H1 (cell line): Measurements from ENCODE around the gene LCNL1. TPM values are rescaled to one million over a fixed set of nuclear protein-coding genes. Genes with fewer than 3 reads are reported as not detected.

Experiments used
- CTCF ChIA-PET: fragments of 300-600 bp; sonication (Branson Sonifier 250); formaldehyde crosslinking; loops from one replicate; lab custom pipeline; 2021; ENCODE audit not compliant: partially characterized antibody; lab: Charles Lee
- POLR2A ChIA-PET: fragments of 300-600 bp; sonication (Branson Sonifier 250); formaldehyde crosslinking; loops from one replicate; lab custom pipeline; 2021; ENCODE audit warnings: inconsistent platforms; ENCODE audit not compliant: partially characterized antibody; lab: Charles Lee
- DNase-seq, 2 experiments: peaks; one replicate each; pipeline versions ENCODE4 v3.0.0 to v3.0.0-alpha.2; 2010 to 2022; ENCODE audit warnings: low spot score in 2 of 2, low read depth in 1 of 2, mixed read lengths in 1 of 2
- FAIRE-seq: peaks from 2 replicates; lab custom pipeline; 2011; peaks lifted over from hg19 to GRCh38; lab: Jason Lieb, UNC
- H2AFZ ChIP-seq: 2 replicates; pipeline ENCODE4 v1.8.1; 2012; ENCODE audit warnings: low read length, inconsistent platforms
- H2AK5ac ChIP-seq: 2 replicates; pipeline ENCODE4 v1.6.1; 2013; ENCODE audit warnings: low read depth, low read length
- H2BK120ac ChIP-seq: replicated peaks from 2 replicates; pipeline ENCODE3; 2013; ENCODE audit warnings: low read depth, low read length, inconsistent platforms
- H2BK12ac ChIP-seq: 2 replicates; pipeline ENCODE4 v1.6.1; 2013; ENCODE audit warnings: low read depth, low read length
- H2BK15ac ChIP-seq: 2 replicates; pipeline ENCODE4 v1.6.1; 2013; ENCODE audit warnings: low read length
- H2BK20ac ChIP-seq: 2 replicates; pipeline ENCODE4 v1.6.1; 2013; ENCODE audit warnings: low read length
- H2BK5ac ChIP-seq: 2 replicates; pipeline ENCODE4 v1.6.1; 2013; ENCODE audit warnings: low read depth, low read length
- H3K14ac ChIP-seq: 2 replicates; pipeline ENCODE4 v1.6.1; 2013; ENCODE audit warnings: inconsistent platforms; ENCODE audit not compliant: insufficient read length
- H3K18ac ChIP-seq: 2 replicates; pipeline ENCODE4 v1.6.1; 2013; ENCODE audit warnings: low read length; ENCODE audit errors: extremely low read depth
- H3K23ac ChIP-seq: 2 replicates; pipeline ENCODE4 v1.6.1; 2013; ENCODE audit warnings: inconsistent platforms; ENCODE audit not compliant: insufficient read length
- H3K23me2 ChIP-seq: 2 replicates; pipeline ENCODE4 v1.6.1; 2013; ENCODE audit warnings: low read depth, low read length
- H3K27ac ChIP-seq: 2 replicates; pipeline ENCODE4 v1.6.1; 2011; ENCODE audit warnings: low read depth, low read length, inconsistent platforms
- H3K27me3 ChIP-seq, 4 experiments: replicated peaks in 1 of 4; 1 replicate in 1 of 4; 2 replicates in 3 of 4; pipeline versions ENCODE4 v1.6.1 to v1.8.1; 2011 to 2013; ENCODE audit warnings: low read length in 3 of 4, mild to moderate bottlenecking in 3 of 4, inconsistent platforms in 2 of 4, mixed read lengths in 2 of 4, moderate library complexity in 1 of 4; ENCODE audit not compliant: control insufficient read depth in 3 of 4, insufficient read depth in 3 of 4; ENCODE audit errors: extremely low read depth in 1 of 4
- H3K36me3 ChIP-seq, 4 experiments: 2 replicates each; pipeline versions ENCODE4 v1.6.1 to v1.8.1; 2011 to 2013; ENCODE audit warnings: mild to moderate bottlenecking in 4 of 4, low read length in 3 of 4, moderate library complexity in 2 of 4, control low read depth in 1 of 4, inconsistent platforms in 1 of 4; ENCODE audit not compliant: insufficient read depth in 4 of 4, control insufficient read depth in 2 of 4
- H3K4ac ChIP-seq: replicated peaks from 2 replicates; pipeline ENCODE3; 2013; ENCODE audit warnings: low read length, low read depth, mixed read lengths, inconsistent platforms; ENCODE audit not compliant: insufficient read length
- H3K4me1 ChIP-seq, 4 experiments: replicated peaks in 1 of 4; 1 replicate in 1 of 4; 2 replicates in 3 of 4; pipeline versions ENCODE4 v1.6.1 to v1.8.1; 2011 to 2013; ENCODE audit warnings: low read length in 3 of 4, inconsistent platforms in 2 of 4, mixed read lengths in 1 of 4; ENCODE audit not compliant: insufficient read depth in 4 of 4, control insufficient read depth in 3 of 4
- H3K4me2 ChIP-seq, 2 experiments: 2 replicates each; pipeline versions ENCODE4 v1.6.1 to v1.8.1; 2011 to 2013; ENCODE audit warnings: low read depth in 2 of 2, low read length in 2 of 2, control low read depth in 1 of 2, inconsistent platforms in 1 of 2, mild to moderate bottlenecking in 1 of 2; ENCODE audit not compliant: insufficient read depth in 1 of 2
- H3K4me3 ChIP-seq, 4 experiments: fragments of 200-600, 300-600 bp in 1 of 4; sonication (generic), shearing (Covaris generic), sonication (Bioruptor Twin) in 1 of 4; 2 replicates each; pipeline versions ENCODE4 v1.5.1 to v1.8.1; 2011 to 2016; ENCODE audit warnings: low read length in 4 of 4, low read depth in 3 of 4, control low read depth in 2 of 4, inconsistent platforms in 2 of 4, mild to moderate bottlenecking in 2 of 4, mixed read lengths in 1 of 4, moderate library complexity in 1 of 4; ENCODE audit not compliant: insufficient read depth in 2 of 4; ENCODE audit errors: extremely low read depth in 1 of 4
- H3K56ac ChIP-seq: replicated peaks from 2 replicates; pipeline ENCODE3; 2013; ENCODE audit warnings: low read depth, mild to moderate bottlenecking, mixed read lengths, low read length, inconsistent platforms; ENCODE audit not compliant: insufficient read length
- H3K79me1 ChIP-seq: 2 replicates; pipeline ENCODE4 v1.6.1; 2013; ENCODE audit warnings: low read depth, low read length, control low read depth
- H3K79me2 ChIP-seq, 2 experiments: 2 replicates each; pipeline versions ENCODE4 v1.6.1 to v1.8.1; 2012 to 2013; ENCODE audit warnings: low read length in 2 of 2, mild to moderate bottlenecking in 2 of 2, inconsistent platforms in 1 of 2; ENCODE audit not compliant: insufficient read depth in 2 of 2, control insufficient read depth in 1 of 2
- H3K9ac ChIP-seq, 4 experiments: replicated peaks in 1 of 4; 1 replicate in 1 of 4; 2 replicates in 3 of 4; pipeline versions ENCODE4 v1.6.1 to v1.8.1; 2011 to 2013; ENCODE audit warnings: low read depth in 3 of 4, low read length in 3 of 4, control low read depth in 2 of 4, mild to moderate bottlenecking in 2 of 4, moderate library complexity in 2 of 4, inconsistent platforms in 1 of 4; ENCODE audit errors: extremely low read depth in 1 of 4
- H3K9me3 ChIP-seq, 2 experiments: 2 replicates each; pipeline versions ENCODE4 v1.6.1 to v1.8.1; 2012 to 2013; ENCODE audit warnings: mild to moderate bottlenecking in 2 of 2, moderate library complexity in 2 of 2, control low read depth in 1 of 2, inconsistent platforms in 1 of 2, low read depth in 1 of 2, low read length in 1 of 2, mixed read lengths in 1 of 2; ENCODE audit not compliant: insufficient read depth in 2 of 2
- H4K20me1 ChIP-seq, 2 experiments: replicated peaks in 1 of 2; 2 replicates each; pipeline versions ENCODE3 to v1.8.1; 2011 to 2013; ENCODE audit warnings: inconsistent platforms in 2 of 2, low read length in 2 of 2, mild to moderate bottlenecking in 1 of 2; ENCODE audit not compliant: insufficient read depth in 2 of 2, control insufficient read depth in 1 of 2
- H4K5ac ChIP-seq: 2 replicates; pipeline ENCODE4 v1.6.1; 2013; ENCODE audit warnings: low read length, low read depth, mixed read lengths, inconsistent platforms; ENCODE audit not compliant: insufficient read length
- H4K8ac ChIP-seq: 2 replicates; pipeline ENCODE4 v1.8.0; 2013; ENCODE audit warnings: mild to moderate bottlenecking, moderate library complexity, low read length, inconsistent platforms; ENCODE audit not compliant: insufficient read depth; ENCODE audit errors: extremely low read depth
- H4K91ac ChIP-seq: replicated peaks from 2 replicates; pipeline ENCODE3; 2013; ENCODE audit warnings: low read length, mixed read lengths, inconsistent platforms; ENCODE audit not compliant: insufficient read length
- CBX5 ChIP-seq: fragments of 300-800, 300-1000 bp; sonication (generic); IDR thresholded peaks from 2 replicates; pipeline ENCODE4 v1.7.1; 2016; ENCODE audit warnings: antibody characterized with exemption, low read length, low read depth
- CBX8 ChIP-seq: fragments of 300-800, 300-1000 bp; sonication (generic); IDR thresholded peaks from 2 replicates; pipeline ENCODE4 v1.7.1; 2016; ENCODE audit warnings: low read depth, low read length, borderline replicate concordance
- CEBPB ChIP-seq: IDR thresholded peaks from 2 replicates; pipeline ENCODE4 v1.6.1; 2012; ENCODE audit warnings: low read depth, low read length
- EZH2 ChIP-seq: fragments of 200-600 bp; sonication (generic); IDR thresholded peaks from 2 replicates; pipeline ENCODE4 v1.7.1; 2012; ENCODE audit warnings: low read depth, mild to moderate bottlenecking, moderate library complexity, low read length, inconsistent platforms; ENCODE audit not compliant: severe bottlenecking
- KDM1A ChIP-seq: fragments of 200-600, 300-600 bp; sonication (generic); IDR thresholded peaks from 2 replicates; pipeline ENCODE4 v1.7.1; 2016; ENCODE audit warnings: mild to moderate bottlenecking, low read length, borderline replicate concordance
- NRF1 ChIP-seq: IDR thresholded peaks from 2 replicates; pipeline ENCODE4 v1.6.1; 2011; ENCODE audit warnings: mild to moderate bottlenecking, low read depth, low read length, improper control_type of control experiment
- RNF2 ChIP-seq: fragments of 200-900, 300-1000 bp; sonication (generic); IDR thresholded peaks from 2 replicates; pipeline ENCODE4 v1.7.1; 2016; ENCODE audit warnings: borderline replicate concordance, low read depth, mild to moderate bottlenecking, antibody characterized with exemption, low read length; ENCODE audit not compliant: poor library complexity, severe bottlenecking; ENCODE audit errors: missing control alignments
- ZNF274 ChIP-seq: IDR thresholded peaks from 2 replicates; pipeline ENCODE4 v1.7.0; 2012; ENCODE audit warnings: low read length, borderline replicate concordance; ENCODE audit errors: extremely low read depth
- WGBS, 2 experiments: shearing (Covaris generic) in 1 of 2; methylation state at CpG; one replicate each; pipeline versions ENCODE4 v1.1.6 to v1.1.7; 2013 to 2015; ENCODE audit warnings: low lambda C conversion rate in 2 of 2, mixed read lengths in 2 of 2, inconsistent platforms in 1 of 2, low coverage in 1 of 2, missing lambda C conversion rate in 1 of 2; ENCODE audit not compliant: insufficient replicate concordance in 2 of 2, insufficient coverage in 1 of 2, insufficient read length in 1 of 2; ENCODE audit errors: extremely low coverage in 1 of 2, missing lambda C conversion rate in 1 of 2; 5-methylcytosine and 5-hydroxymethylcytosine counted together
- polyA plus RNA-seq, 7 experiments: library from polyadenylated mRNA; depleted of rRNA in 3 of 7; stranded (reverse) in 5 of 7; unstranded in 2 of 7; fragments of >200 nt in 5 of 7; fragments of 200-250 nt in 2 of 7; gene quantifications; 1 replicate in 5 of 7; 2 replicates in 1 of 7; 4 replicates in 1 of 7; pipeline versions ENCODE4 v1.2.1 to v1.2.3, GENCODE V29; 2011 to 2013; ENCODE audit warnings: missing spikeins in 2 of 7, mixed read lengths in 2 of 7
- total RNA-seq: library from RNA; stranded (reverse); fragmentation: NEBNext Ultra II Directional; extraction: Animal tissue kit (Norgen Biotek cat#: 25700); gene quantifications from 2 replicates; pipeline ENCODE4 v1.2.1, GENCODE V29; 2021
- TF ChIP-seq, protein P1 (sequence below): IDR thresholded peaks from 2 replicates; pipeline ENCODE4 v1.6.1; 2012; ENCODE audit warnings: inconsistent platforms

Gene LCNL1
- total and polyA plus RNA-seq, 2 of the 8 experiments (the other 6 are each of a cell fraction or from before 2014, with no cell fraction given), result 0.11 TPM; not detected in 1

DNA sequence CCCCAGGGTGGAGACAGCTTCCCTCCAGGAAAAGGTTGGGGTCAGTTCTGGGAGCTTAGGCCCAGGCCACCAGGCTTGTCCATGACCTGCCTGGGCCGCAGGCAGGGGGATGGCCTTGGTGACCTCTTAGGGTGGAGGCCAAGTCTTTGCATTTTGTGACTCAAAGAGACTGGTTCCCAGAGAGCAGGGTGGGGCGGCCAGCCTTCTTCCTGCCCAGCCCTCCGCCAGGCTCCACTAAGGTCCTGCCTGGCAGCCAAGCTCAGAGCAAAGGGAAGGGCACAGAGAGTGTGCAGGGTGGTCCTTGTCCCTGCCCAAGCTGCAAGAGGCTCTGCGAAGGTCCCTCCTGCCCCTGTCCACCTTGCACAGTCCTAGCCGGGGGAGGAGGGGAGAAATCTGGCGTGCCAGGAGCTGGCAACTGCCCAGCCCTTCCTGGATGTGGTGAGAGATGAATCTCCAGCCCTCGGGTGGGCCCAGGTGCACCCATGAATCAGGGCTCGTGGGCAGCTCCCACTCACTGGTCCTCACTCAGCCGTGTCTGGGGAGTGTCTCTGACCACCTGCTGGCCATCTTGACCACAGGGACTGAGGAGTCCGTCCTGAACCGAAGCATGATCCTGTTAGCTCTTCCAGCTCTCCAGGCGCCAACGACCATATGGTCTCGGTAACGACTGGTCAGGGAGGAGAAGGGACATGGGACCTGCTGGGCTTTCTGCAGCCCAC lies 7.8 kb upstream of the LCNL1 start:
- no peak overlapping the region for H3K56ac ChIP-seq
- no peaks in the 10 kb centered on the region for H3K79me2 ChIP-seq
- 81% methylated on average over 13 of the region's 15 CpGs; no CpG with 5 or more reads in 1 of the 2 experiments for WGBS, 2 experiments
- peak overlapping the region; percentile 3; the same call in 1 of the 2 replicates for H2BK15ac ChIP-seq
- no peaks in the 10 kb centered on the region for H3K79me1 ChIP-seq
- ChIA-PET POLR2A (interaction anchor here (0.6 to 2.8 kb wide), 5 partner anchors 9 to 462 kb away, joined by 3 to 10 read pairs (median 3); partner anchors contain the start of gene CLIC3), CTCF (interaction anchor here (0.6 to 5.6 kb wide), 37 partner anchors 10 to 209 kb away, joined by 3 to 45 read pairs (median 4); partner anchors contain the start of genes ABCA2, CLIC3, LCN12 and PAXX)
- peaks cover 0 to 5% (median 2%) of the 10 kb centered on the region in 4 experiments; a peak in 2 of 7 replicates for H3K27me3 ChIP-seq
- FAIRE-seq (no peak), DNase-seq (no peak)
- H4K91ac ChIP-seq, result peak overlapping the region; percentile 40
- no peak overlapping the region for H2BK5ac ChIP-seq
- no peak overlapping the region; the same call in 1 of the 2 replicates for H2AK5ac ChIP-seq
- H2BK20ac ChIP-seq, result no peak overlapping the region
- no peaks in the 10 kb centered on the region for H3K9me3 ChIP-seq
- peak overlapping the region; percentile 60; the same call in 1 of the 2 replicates for H2BK12ac ChIP-seq
- H3K14ac ChIP-seq, result no peak overlapping the region
- peaks cover 0 to 12% (median 5%) of the 10 kb centered on the region in 4 experiments; a peak in 5 of 7 replicates for H3K4me1 ChIP-seq
- no peak overlapping the region for H3K23ac ChIP-seq
- no peak overlapping the region for H3K4me2 ChIP-seq
- peak overlapping the region; percentile 32; the same call in 1 of the 2 replicates for H3K18ac ChIP-seq
- H3K23me2 ChIP-seq, result peaks cover 8% of the 10 kb centered on the region; the same call in 1 of the 2 replicates
- no peak overlapping the region for H3K4me3 ChIP-seq
- H3K9ac ChIP-seq, result no peak overlapping the region
- H4K8ac ChIP-seq, result no peak overlapping the region
- H3K4ac ChIP-seq, result no peak overlapping the region
- no peaks in the 10 kb centered on the region for H3K36me3 ChIP-seq
- peaks cover 0 to 2% of the 10 kb centered on the region in 2 experiments for H4K20me1 ChIP-seq
- no peak overlapping the region for H2AFZ ChIP-seq
- no peak overlapping the region for H3K27ac ChIP-seq
- H2BK120ac ChIP-seq, result no peak overlapping the region
- H4K5ac ChIP-seq, result no peak overlapping the region
- no peak for TF ChIP-seq CBX5
- TF ChIP-seq KDM1A, result no peak
- TF ChIP-seq, protein P1, sequence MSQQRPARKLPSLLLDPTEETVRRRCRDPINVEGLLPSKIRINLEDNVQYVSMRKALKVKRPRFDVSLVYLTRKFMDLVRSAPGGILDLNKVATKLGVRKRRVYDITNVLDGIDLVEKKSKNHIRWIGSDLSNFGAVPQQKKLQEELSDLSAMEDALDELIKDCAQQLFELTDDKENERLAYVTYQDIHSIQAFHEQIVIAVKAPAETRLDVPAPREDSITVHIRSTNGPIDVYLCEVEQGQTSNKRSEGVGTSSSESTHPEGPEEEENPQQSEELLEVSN, result no peak
- no peak for TF ChIP-seq ZNF274
- TF ChIP-seq CBX8, result no peak
- no peak for TF ChIP-seq RNF2
- no peak for TF ChIP-seq NRF1
- TF ChIP-seq EZH2, result no peak
- no peak for TF ChIP-seq CEBPB
